Fibroblast of skin of scalp (primary cell): ENCODE results near the gene SEMA4D.

ENCODE experiments used
- DNase-seq: peaks from one replicate; pipeline ENCODE4 v3.0.0-alpha.2; 2013

Gene SEMA4D

DNA sequence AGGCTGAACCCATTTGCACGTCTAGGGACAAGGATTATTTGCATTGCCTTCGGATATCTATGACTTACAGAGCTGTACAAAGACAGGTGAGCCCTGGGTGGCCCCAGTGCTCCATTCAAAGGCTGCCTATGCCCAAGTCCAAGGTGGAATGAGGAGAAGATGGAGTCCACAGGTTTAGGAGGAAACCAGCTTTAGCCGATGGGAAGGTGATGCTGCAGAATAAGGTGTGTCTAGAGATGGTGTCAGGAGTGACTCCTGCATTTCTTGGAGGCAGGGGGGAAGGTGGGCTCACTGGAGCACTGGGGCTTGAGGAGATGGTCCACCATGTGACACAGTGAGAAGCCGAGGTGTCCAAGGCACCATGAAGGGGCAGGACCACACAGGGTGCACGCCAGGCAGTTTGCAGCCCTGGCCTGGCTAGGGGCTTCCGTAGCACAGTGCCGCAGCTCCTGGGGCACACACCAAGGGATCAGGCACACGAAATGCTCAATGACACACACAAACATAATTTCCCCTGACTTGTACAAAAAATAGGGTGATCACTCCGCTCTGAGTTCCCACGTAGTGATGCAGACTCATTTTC is 32.1 kb downstream of the SEMA4D start:
- no peak for DNase-seq

DNA sequence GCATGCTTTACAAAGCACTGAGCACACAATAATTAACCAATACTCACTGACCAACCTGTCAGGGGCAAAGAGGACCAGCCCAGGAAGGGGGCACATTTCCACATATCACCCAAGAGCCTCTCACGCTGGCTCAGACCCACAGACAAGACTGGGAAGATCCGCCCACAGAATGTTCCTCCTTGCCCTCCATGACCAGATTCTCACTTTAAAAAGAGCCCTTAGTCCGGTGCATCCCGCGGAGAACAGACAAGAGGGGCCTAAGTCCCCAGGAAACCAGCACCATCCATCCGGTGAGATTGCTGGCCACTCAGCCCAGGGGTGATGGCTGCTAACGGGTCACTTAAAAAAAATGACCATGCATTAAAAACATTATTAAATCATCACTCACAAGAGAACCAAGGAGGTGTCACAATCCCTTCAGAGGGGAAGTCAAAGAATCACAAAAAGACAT is 32.9 kb downstream of the SEMA4D start:
- no peak for DNase-seq

DNA sequence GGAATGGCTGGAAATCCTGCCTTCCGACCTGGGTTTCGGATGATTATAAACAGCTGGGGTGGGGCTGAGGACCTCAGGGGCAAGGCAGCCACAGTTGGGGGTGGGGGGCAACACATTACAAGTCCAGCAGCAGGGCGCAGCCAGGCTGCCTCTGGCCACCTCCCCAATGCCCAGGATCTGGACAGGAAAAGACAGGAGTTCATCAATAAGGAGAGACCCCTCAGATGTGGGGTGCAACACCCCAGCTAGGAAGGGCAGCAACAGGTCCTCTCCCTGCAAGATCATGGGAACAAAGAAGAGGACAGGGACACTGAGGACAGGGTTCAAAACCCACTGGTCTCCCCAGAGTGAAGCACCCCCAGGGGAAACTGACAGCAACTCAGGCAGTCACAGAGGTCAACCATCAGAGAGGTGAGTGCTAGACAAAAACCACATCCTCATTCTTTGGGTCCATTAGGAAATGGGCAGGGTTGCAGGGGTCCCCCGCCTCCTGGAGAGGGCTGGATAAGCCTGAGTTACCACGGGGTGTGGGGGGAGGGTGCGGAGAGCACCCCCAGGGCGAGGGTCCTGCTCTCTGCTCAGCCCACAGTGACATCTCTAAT is 33.5 kb downstream of the SEMA4D start:
- DNase-seq, result no peak

DNA sequence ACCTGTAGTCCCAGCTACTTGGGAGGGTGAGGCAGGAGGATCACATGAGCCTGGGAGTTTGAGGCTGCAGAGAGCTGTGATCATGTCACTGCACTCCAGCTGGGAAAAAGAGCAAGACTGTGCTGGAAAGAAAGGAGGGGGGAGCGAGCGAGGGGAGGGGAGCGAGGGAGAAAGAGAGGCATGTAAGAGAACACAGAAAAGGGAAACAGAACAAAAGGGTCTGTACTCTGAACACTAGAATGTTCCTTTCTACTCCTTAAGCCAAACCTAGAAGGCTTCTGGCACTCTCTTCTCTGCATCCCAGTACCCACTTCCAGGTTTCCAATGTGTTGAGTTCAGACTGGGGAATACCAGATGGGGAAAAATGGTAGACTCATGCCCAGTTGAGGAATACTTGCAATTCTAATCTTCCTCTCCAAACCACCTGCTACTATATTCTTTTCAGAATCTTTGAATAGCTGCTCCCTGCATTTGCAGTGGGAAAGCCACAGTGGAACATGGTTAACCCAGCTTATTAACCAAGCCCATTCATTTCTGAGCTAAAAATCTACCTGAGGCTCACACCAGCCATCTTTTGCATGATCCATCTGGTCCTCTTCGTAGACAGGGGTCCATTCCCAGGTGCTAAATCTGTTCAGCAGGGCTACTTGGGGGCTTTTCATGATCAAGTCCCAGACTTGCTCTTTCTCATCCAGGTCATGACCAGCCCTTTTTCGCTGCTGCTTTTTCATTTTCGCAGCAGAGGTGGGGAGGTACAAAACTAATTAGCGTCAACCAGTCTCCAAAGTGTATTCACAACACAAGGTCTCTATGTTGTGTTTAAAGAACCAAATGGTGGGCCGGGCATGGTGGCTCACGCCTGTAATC is 34.9 kb downstream of the SEMA4D start:
- DNase-seq, result no peak

DNA sequence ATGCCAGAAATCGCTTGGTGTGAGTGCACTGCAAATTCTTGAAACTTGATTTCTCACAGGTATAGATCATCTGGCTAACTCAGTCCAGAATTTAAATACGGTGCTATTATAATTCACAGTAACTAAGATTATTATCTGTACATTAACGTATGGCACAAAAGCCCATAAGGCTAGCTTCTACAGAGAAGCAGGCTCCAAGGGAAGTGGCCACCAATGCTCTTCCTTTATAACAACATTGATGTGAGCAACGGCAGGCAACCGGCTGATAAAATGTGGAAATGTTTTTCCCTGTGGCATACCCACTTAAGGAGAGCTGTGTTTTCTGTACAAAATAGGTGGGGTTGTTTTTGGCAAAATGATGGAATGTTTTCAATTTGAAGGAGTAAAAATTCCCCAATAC is 35.7 kb downstream of the SEMA4D start:
- DNase-seq, result no peak

DNA sequence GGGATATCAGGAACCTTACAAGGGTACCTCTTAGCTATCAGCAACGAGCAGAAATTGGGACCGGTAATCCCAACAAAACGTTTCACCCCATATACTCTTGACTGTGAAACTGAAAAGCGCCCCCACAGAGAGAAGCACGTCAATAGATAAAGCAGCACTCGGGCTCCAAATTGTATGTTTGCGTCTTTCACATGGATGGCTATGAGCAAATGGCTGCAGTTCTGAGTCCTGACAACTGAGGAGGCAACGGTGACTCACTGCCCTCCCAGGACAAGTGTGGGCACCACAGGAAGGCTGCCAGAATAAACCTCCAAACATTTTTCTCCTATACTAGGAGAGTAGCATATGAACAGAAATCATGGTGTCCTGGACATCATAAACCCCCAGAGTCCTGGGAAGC is 36.6 kb downstream of the SEMA4D start:
- peak; percentile 73 for DNase-seq

DNA sequence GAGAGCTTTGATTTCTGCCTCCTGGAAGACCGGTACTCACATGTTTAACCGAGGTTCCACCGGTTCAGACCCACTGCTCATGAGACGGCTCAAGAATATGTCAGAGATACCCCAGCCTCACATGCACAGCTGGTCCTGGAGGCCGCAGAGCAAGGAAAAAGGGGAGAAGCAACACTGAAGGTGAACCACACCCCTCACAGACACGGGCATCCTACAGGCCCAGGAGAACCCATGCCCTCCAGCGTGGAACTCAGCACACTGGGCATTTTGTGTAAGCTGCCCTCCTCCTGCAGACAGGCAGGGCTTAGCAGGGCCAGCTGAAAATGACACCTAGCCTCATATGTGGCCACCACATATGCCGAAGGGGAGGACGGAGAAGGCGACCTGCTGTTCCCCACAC is 37.4 kb downstream of the SEMA4D start:
- DNase-seq, result no peak

DNA sequence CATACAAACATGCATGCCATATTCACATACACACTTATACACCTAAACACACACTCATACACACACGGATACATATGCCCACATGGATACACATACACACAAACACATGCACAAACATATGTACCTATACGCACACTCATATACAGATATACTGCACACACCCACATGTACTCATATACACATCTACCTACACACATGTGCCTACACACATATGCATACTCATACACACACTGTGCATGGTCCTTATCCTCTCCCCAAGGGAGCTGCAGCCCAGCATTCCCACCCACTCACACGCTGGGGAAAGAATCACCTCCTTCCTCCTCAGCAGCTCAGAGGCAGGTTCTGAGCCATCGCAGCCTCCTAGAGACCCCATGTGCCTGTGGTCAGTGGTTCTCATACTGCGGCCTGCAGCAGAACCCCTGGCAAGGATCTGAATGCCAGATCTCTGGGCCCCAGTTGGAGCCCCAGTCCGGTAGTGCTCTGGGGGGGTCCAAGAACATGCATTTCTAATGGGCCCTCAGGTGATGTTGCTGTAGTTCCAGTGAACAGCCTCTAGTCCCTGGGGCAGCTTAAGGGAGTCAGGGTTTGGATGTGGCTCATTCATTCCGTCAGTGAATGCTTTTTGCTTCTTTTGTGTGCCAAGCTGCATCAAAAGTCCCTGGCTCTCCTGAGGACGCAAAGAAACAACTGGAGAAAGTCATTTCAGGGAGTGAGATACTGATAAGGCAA is 39.0 kb downstream of the SEMA4D start:
- DNase-seq, result no peak

DNA sequence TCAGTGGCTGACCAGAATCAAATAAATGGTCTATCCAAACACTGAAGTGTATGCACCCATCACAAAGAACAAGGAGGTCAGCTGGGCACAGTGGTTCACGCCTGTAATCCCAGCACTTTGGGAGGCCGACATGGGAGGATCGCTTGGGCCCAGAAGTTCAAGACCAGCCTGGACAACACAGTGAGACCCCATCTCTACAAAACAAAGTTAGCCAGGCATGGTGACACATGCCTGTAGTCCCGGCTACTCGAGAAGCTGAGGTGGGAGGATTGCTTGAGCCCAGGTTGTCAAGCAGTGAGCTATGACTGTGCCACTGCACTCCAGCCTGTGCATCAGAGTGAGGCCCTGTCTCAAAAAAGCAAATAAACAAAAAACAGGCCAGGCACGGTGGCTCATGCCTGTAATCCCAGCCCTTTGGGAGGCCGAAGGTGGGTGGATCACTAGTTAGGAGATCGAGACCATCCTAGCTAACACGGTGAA is 40.5 kb downstream of the SEMA4D start:
- DNase-seq, result no peak

DNA sequence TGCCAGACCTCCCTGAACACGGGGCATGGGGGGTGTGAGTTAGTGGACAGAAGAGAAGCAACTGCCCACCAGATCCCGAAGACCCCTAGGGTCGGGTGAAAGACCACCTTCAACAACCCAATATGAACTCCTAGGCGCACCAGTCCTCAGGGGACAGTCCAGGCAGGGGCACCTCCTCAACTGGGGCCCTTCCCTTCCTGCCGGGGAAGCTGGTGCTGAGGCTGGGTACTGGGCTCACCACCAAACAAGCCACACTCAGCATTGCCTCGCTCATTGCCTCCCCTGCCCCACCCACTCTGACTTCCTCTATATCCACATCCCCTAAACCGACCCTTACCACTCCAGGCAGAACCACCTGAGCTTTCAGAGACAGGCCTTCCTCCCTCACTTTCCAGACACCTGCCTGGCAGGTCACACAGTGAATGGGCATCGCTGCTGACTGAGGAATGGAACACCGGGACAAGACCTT is 42.5 kb downstream of the SEMA4D start:
- no peak for DNase-seq

DNA sequence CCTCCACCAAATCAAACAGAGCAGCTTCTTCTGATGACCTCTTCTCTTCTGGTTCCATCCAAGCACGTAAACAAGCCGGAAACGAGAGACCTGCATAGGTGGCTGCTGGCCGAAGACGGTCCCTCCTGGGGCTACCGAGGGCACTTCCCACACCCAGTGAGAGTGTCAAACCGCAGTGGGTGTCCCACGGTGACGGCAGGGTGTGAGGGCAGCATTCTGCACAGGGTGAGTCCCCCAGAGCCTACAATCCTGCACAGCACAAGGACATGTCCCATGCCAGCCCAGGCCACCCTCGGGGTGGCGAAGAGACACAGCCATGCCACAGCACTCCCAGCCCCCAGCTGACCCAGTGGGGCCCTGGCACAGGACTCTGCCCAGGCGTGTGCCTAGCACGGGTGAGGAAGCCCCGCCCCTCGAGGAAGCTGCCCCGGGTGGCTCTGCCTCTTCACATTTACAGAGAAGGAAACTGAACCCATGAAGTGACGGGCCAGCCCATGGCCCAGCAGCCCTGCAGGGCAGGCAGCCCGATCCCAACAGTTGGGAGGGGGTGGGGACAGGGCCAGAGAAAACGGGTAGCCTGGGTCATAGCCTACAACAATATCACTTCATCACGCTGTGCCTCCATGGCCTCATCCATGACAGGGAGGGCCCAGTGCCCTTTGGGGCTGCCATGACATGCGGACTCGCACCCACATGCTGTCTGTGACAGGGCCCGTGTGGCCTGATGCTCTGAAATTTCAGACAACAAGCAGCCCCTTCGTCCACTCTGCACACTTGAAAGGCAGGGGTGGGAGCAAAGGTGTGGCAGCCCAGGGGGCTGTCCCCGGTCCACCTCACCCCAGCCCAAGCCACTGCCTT is 43.2 kb downstream of the SEMA4D start:
- DNase-seq, result no peak

DNA sequence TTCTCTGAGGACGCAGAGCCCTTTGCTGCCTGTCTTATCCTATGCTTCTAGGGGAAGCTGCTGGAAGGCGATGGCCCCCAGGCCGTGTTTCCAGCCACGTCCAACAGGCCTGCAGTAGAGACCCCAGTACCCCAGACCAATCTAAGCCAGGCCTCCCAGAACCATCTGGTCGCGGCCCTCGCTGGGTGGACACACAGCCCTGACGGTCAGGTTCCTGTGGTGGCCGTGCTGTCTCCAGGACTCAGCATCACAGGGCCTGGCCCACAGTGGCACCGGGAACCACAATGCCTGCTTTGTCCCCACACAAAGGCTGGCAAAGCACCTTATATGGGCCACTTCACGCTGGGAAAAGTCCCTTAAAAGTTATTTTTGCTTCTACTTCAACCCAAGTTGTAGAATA is 44.5 kb downstream of the SEMA4D start:
- DNase-seq, result no peak

DNA sequence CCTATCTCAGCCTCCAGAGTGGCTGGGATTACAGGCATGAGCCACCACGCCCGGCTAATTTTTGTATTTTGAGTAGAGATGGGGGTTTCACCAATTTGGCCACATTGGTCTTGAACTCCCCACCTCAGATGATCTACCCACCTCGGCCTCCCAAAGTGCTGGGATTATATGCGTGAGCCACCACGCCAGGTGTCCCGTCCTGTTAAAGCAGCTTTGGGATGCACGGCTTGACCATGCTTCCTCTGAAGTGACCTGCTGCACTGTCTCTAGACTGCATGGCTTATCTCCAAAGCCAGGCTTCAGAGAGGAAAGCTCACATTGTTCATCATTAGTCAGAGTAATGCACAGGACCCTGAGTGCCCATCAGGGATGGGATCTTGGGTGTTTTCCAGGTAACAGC is 45.4 kb downstream of the SEMA4D start:
- no peak for DNase-seq

DNA sequence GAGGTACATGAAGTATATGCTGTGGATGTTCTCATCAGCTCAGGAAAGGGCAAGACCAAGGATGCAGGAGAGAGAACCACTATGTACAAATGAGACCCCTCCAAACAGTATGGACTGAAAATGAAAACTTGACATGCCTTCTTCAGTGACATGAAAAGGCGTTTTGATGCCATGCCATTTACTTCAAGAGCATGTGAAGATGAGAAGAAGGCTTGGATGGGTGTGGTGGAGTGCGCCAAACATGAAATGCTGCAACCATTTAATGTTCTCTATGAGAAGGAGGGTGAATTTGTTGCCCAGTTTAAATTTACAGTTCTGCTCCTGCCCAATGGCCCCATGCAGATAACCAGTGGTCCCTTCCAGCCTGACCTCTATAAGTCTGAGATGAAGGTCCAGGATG is 47.7 kb downstream of the SEMA4D start:
- DNase-seq, result no peak

DNA sequence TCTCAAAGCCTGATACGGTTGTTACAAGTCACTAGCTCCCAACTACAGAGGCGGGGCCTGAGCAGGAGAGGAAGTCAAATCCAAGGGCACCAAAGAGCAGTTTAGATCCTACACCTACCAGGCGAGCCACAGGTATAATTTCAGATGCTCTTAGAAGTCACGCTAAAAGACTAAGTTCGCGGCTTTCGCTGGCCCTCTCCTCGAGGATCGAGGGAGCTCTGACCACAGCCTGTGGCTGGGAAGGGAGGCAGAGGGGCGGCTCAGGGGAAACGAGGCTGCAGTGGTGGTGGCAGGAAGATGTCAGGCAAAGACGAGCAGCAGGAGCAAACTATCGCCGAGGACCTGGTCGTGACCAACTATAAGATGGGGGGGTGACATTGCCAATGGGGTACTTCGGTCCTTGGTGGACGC is 48.6 kb downstream of the SEMA4D start:
- DNase-seq, result no peak

DNA sequence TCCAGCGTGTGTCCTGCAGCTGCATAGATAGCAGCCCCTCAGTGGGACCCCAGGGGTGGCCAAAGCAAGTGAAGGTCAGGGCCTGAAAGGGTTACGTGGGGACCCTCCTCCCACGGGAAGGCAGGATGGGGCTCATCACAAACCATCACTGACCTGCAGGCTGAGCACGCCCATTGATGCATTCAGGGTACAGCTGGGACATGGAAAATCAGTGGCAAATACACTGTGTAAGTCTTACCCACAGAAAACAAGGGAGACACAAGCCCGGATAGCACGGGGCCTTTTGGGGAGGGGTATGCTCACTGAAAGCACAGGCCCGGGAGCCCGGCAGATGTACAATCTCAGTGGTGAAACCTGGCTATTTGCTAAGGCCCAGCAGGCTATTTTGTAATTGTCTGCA is 49.1 kb downstream of the SEMA4D start:
- DNase-seq, result no peak

DNA sequence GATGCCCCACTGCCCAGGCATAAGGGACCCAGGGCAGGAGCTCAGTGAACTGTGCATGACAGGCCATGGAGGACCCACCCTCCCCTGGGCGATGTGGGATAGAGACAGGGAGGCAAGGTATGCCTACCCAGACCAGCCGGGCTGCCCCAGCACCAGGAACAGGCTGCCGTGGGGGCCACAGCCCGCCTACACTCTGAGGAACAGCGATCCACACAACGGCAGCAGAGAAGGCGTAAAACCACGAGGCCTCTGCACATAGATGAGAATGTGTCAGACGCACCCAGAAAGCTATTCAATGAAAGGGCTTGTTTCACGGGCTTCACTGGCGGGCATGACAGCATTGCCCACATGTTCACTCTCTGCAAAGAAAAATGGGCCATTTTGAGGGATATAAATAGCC is 49.5 kb downstream of the SEMA4D start:
- no peak for DNase-seq

DNA sequence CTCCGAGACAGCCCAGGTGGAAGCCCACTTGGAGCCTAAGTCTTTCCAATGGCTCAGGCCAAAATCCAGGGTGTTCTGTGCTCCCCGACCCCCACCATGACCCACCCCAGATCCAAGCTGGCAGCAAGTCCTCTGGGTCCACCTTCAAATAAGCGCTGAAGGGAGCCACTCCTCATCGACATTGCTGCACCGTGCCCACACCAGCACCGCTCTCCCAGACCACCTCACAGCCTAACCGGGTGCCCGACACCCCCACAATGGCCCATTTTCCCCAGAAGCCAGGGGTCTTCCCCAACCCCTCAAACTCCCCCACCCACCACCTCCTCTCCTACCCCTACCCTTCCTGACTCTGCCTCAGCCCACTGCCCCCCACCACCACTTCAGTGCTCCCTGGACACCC is 50.5 kb downstream of the SEMA4D start:
- no peak for DNase-seq

DNA sequence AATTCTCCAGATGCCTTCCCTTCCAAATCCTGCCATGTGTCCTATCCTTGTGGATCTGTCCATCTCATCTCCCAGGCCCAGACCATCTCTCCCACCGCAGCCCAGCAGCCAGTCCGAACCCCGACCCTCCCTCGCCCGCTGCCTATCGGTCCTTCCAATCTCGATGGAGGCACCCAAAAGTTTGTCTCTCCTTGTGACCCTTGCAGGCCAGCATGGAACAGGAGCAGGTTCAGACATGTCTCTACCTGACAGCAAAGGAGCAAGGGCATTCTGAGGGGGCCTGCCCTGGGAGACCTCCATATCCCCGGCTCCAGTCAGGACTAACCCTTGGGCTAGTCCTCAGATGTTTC is 51.0 kb downstream of the SEMA4D start:
- no peak for DNase-seq

DNA sequence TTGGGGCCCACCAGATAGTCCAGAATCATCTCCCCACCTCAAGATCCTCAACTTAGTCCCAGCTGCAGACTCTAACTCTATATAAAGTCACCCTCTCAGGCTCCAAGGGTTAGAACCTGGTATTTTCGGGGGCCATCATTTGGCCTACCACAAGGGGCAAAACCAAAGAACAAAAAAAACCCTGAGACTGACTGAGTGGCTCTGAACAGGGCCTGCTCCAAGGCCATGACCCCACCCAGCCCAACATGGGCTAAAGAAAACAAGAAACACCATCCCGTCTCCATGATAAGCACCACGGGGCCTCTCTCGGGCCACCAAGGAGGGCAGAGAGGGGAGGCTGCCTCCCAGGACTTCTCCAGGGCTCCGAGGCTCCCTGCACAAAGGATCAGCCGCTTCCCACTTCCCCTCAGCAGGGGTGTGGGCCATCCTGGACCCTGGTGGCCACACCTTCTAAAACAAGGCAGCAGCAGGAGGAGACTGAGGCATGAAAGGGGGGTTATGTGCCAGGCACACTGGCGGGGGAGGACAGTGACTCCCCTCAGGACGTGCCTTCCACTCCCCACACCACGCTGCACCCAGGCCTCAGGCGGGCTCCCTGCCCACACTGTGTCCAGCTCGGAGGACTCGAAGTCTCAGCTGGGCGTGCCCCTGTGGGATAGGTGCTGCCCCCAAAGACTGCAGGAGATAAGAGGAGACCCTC is 51.5 kb downstream of the SEMA4D start:
- no peak for DNase-seq

DNA sequence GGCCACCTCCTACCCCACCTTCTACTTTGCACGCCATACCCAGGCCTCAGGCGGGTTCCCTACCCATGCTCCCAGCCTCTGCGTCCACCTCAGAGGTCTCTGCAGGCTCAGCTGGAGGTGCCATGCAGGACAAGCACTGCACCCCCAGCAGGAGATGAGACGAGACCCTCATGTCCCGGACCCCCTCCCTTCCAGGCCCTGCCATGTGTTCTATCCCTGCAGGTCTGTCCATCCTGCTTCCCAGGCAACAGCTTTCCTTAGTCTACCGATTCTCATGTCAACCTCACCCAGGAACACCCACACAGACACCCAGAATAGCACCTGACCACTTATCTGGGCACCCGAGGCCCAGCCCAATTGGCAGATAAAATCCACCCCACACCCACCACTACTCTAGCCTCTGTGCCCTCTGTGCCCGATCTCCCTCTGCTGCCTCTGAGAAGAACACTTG is 52.1 kb downstream of the SEMA4D start:
- no peak for DNase-seq
